ENCODE results near the gene ZNF827. TPM values are rescaled to one million over a fixed set of nuclear protein-coding genes. Genes with fewer than 3 reads are reported as not detected.

Gene ZNF827
- total RNA-seq, 1 donor from 2014 or later = 11.2 TPM

- Histone ChIP-seq H3K36me3 (peaks cover 6% of the 10 kb centered on the region), H3K4me3 (no peak overlapping the region), H3K27me3 (no peaks in the 10 kb centered on the region), H3K27ac (no peak overlapping the region), H3K4me1 (peaks cover 11% of the 10 kb centered on the region), H3K9me3 (no peaks in the 10 kb centered on the region)
- DNase-seq = no peak
- TF ChIP-seq, protein P1, sequence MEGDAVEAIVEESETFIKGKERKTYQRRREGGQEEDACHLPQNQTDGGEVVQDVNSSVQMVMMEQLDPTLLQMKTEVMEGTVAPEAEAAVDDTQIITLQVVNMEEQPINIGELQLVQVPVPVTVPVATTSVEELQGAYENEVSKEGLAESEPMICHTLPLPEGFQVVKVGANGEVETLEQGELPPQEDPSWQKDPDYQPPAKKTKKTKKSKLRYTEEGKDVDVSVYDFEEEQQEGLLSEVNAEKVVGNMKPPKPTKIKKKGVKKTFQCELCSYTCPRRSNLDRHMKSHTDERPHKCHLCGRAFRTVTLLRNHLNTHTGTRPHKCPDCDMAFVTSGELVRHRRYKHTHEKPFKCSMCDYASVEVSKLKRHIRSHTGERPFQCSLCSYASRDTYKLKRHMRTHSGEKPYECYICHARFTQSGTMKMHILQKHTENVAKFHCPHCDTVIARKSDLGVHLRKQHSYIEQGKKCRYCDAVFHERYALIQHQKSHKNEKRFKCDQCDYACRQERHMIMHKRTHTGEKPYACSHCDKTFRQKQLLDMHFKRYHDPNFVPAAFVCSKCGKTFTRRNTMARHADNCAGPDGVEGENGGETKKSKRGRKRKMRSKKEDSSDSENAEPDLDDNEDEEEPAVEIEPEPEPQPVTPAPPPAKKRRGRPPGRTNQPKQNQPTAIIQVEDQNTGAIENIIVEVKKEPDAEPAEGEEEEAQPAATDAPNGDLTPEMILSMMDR (IDR thresholded peaks at IDR 0.05) = no peak
- intact Hi-C loops (cut with DNase I) = no loop called here
- no peak for ATAC-seq
Measured at GRCh38 chr4:145852256-145852839, 86.3 kb downstream of the ZNF827 start.

- DNase-seq (no peak), ATAC-seq (no peak)
- Histone ChIP-seq H3K36me3 (peaks cover 6% of the 10 kb centered on the region), H3K27ac (no peak overlapping the region), H3K27me3 (no peaks in the 10 kb centered on the region), H3K4me3 (no peak overlapping the region), H3K9me3 (no peaks in the 10 kb centered on the region), H3K4me1 (peaks cover 11% of the 10 kb centered on the region)
- TF ChIP-seq, protein P1 (IDR thresholded peaks at IDR 0.05) = no peak
- intact Hi-C loops (cut with DNase I) = no loop called here
Measured at GRCh38 chr4:145851511-145852201, 87.0 kb downstream of the ZNF827 start.

DNA sequence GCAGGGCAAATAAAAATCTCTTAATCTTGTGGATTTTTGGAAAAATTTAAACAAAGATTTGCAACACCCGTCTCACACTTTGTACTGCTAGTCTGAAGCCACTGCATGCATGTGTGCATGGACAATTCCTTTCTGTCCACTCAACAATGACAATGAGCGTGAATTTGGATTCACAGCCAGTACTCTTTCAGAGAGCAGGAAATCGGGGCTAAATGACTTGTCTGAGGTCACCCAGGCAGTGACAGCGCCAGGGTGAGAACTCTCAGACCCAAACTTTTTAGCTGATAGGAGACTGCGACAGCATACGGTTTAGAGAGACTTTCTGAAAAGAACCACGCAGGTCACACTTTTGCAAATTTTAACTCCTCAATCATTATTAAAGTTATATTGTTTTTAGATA is 90.9 kb downstream of the ZNF827 start:
- no peak for DNase-seq
- H3K4me1 ChIP-seq = peaks cover 9% of the 10 kb centered on the region
- H3K27ac ChIP-seq = no peak overlapping the region
- intact Hi-C loops (cut with DNase I) = no loop called here
- TF ChIP-seq, protein P1 (IDR thresholded peaks at IDR 0.05) = no peak
- H3K9me3 ChIP-seq = no peaks in the 10 kb centered on the region
- no peaks in the 10 kb centered on the region for H3K27me3 ChIP-seq
- no peak for ATAC-seq
- peaks cover 6% of the 10 kb centered on the region for H3K36me3 ChIP-seq
- no peak overlapping the region for H3K4me3 ChIP-seq

GRCh38 chr4:145845118-145845517 is 93.5 kb downstream of the ZNF827 start:
- intact Hi-C loops (cut with DNase I) = no loop called here
- DNase-seq (no peak), ATAC-seq (no peak)
- H3K27ac ChIP-seq = no peak overlapping the region
- no peaks in the 10 kb centered on the region for H3K27me3 ChIP-seq
- H3K4me3 ChIP-seq = no peak overlapping the region
- H3K4me1 ChIP-seq = no peaks in the 10 kb centered on the region
- no peaks in the 10 kb centered on the region for H3K9me3 ChIP-seq
- TF ChIP-seq, protein P1 (IDR thresholded peaks at IDR 0.05) = no peak
- peaks cover 6% of the 10 kb centered on the region for H3K36me3 ChIP-seq

GRCh38 chr4:145843639-145844038 is 95.0 kb downstream of the ZNF827 start:
- Histone ChIP-seq H3K4me1 (no peaks in the 10 kb centered on the region), H3K27me3 (no peaks in the 10 kb centered on the region), H3K4me3 (no peak overlapping the region), H3K36me3 (peaks cover 2% of the 10 kb centered on the region), H3K27ac (no peak overlapping the region), H3K9me3 (no peaks in the 10 kb centered on the region)
- DNase-seq (no peak), ATAC-seq (no peak)
- TF ChIP-seq, protein P1 (IDR thresholded peaks at IDR 0.05) = no peak
- intact Hi-C loops (cut with DNase I) = no loop called here
